BE2C (cell line): Measurements from ENCODE around the gene RAB4B.
"Not testable (repeated sequence)": the region's sequence is repeated elsewhere in the genome, so short reads cannot be mapped to it uniquely, and the experiment has no call there.

ENCODE experiments used
- DNase-seq: peaks from one replicate; pipeline ENCODE4 v3.0.0-alpha.2; 2020
- H3K27me3 ChIP-seq: fragments of 250-450 bp; sonication (Bioruptor Pico); 2 replicates; pipeline ENCODE4 v1.5.1; 2020; ENCODE audit warnings: mild to moderate bottlenecking
- H3K36me3 ChIP-seq: fragments of 250-450 bp; sonication (Bioruptor Pico); 2 replicates; pipeline ENCODE4 v1.5.1; 2020; ENCODE audit warnings: mild to moderate bottlenecking
- H3K4me1 ChIP-seq: fragments of 250-450 bp; sonication (Bioruptor Pico); 2 replicates; pipeline ENCODE4 v1.5.1; 2020
- H3K4me3 ChIP-seq: 2 replicates; pipeline ENCODE4 v1.5.1; 2011; ENCODE audit warnings: low read depth, low read length
- H3K9me3 ChIP-seq: fragments of 250-450 bp; sonication (Bioruptor Pico); 2 replicates; pipeline ENCODE4 v1.5.1; 2020

The RAB4B gene

GRCh38 chr19:40842997-40843652, 65.1 kb downstream of the RAB4B start:
- not testable (repeated sequence) for H3K4me1 ChIP-seq, H3K36me3 ChIP-seq, H3K9me3 ChIP-seq, DNase-seq, H3K4me3 ChIP-seq
- H3K27me3 ChIP-seq: peaks cover 20% of the 10 kb centered on the region

- not testable (repeated sequence) for H3K4me1 ChIP-seq, H3K36me3 ChIP-seq, H3K9me3 ChIP-seq, H3K4me3 ChIP-seq, DNase-seq
- peaks cover 24% of the 10 kb centered on the region for H3K27me3 ChIP-seq
Observed at GRCh38 chr19:40843653-40844052, 65.6 kb downstream of the RAB4B start.
